ENCODE data around the gene VIPR2.

- TF ChIP-seq CTCF (IDR thresholded peaks at IDR 0.05), result no peak
- TF ChIP-seq POLR2A (IDR thresholded peaks at IDR 0.05), result no peak
These were observed 82.1 kb downstream of the VIPR2 start for GRCh38 chr7:159062569-159062968.
